CD4-positive, alpha-beta T cell treated with Interleukin-4 for 4 hours (primary cell): ENCODE data around the gene MAPRE3.

Source experiments
- DNase-seq: peaks from one replicate; pipeline ENCODE4 v3.0.0-alpha.2; 2020

The MAPRE3 gene

DNA sequence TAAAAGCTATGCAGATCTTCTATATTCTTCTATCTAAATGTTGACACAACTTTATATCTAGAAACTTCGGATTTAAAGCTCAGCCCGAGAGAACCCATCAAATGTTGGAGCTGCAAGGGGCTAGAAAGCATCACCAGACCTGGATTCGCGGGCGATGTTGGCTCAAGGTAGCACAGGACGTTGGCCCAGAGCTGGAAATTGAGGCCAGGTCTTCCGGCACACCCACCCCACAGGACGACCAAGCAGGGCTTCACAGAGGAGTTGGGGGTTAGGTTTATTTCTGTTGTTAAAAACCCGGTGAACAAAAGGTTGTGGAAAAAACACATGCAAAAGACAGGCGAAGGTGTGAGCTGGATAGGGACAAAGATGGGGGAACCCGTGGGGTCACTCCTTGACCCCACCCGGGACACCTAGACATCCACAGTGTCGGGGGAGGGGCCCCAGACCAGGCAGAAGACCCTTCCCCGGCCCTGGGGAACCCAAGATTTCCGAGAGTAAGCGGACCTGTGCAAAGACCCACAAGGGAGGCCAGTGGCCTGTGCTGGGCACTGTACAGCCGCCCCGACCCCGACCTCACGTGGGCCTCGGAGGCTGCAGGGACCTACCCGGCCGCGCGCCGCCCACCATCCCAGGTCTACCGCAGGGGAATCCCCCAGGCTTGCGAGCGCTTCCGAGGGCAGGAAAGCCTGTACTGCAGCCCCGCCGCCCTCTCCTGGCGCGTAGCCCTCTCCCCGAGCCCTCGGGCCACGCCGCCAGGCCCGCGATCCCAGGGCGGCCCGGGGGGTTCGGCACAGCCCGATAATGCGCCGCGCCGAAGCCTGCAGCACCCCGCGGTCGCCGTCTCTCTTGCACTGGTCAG, 79.2 kb downstream of the MAPRE3 start:
- peak; percentile 54 for DNase-seq

GRCh38 chr2:27050281-27050995, 80.0 kb downstream of the MAPRE3 start:
- peak; percentile 91 for DNase-seq

DNA sequence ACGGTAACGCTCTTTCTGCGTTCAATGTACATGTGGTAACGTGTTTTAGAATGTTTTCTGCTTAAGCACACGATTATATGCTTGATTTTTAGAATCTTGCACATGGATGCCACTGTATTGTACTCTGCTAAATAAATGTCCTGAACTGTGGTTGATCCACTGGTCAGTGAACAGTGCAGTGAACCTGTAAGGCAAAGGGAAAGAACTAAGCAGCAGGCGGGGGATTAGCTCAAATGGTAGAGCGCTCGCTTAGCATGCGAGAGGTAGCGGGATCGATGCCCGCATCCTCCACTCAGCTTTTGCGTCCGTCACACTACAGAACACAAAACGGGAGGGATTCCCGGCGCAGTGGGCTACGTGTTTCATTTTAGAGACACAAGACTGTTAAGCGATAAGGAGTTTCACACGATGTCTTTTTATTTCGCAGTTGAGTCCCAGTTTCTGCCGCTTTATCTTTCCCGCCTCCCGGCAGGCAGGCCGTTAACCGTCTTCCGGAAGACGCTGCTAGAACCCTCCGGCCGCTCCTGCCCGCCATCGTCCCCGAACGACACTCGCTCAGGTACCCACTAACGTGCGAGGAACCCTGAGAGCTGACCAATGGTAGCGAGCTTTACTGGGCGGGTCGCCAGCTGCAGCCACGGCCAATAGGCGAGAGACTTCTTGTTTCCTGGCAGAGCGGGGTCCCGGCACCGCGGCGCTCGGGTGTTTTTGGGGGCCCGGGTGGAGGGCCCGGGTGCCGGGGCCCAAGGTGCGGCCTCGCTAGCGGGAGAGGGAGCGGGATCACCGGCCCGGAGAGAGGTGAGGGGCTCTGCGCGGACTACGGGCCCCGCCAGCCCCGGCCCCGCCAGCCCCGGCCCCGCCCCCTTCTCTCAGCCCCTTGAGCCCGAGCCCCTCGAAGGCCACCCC, 80.8 kb downstream of the MAPRE3 start, which contains the start of gene AGBL5:
TSS of gene AGBL5 (plus strand) at position 673 of the 906 bp plus-strand sequence. CDS start 1,291 bp downstream, outside the sequence.
- DNase-seq = peak; percentile 97

DNA sequence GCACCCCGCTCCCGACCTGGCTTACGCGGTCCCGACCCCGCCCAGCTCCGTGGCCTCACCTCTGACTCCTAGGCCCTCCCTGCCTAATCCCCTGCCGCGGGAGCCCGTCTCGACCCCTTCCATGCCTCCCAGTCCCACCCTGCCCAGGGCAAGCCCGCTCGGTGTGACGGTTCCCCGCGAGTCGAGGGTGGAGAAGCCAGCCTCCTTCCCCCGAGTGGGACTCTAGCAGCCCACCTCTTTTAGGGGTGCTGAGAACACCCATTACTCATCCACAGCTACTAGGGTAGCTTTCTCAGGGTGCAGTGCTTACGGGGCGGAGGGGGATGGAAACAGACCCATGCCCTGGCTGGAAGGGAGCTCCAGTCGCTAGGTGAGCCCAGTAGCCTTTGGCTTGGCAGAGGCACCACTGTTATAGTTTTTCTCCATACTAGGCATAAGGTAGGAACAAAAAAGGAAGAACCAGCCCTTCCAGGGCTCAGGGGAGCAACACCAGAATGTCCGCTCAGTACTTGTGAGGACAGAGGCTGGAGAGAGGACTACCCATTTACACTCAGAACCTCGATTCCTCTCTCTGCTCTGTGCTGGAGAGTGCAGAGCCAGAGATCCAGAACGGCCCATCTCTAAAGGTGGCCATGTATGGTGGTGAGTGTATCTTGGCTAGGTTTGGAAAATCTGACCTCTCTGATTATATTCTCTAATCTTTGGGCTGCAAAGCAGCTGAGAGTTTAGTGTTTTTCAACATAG, 81.6 kb downstream of the MAPRE3 start:
- DNase-seq = no peak

- DNase-seq = no peak
These were observed 82.9 kb downstream of the MAPRE3 start for GRCh38 chr2:27053321-27053720.

GRCh38 chr2:27053776-27054175, 83.3 kb downstream of the MAPRE3 start:
- DNase-seq = no peak

DNA sequence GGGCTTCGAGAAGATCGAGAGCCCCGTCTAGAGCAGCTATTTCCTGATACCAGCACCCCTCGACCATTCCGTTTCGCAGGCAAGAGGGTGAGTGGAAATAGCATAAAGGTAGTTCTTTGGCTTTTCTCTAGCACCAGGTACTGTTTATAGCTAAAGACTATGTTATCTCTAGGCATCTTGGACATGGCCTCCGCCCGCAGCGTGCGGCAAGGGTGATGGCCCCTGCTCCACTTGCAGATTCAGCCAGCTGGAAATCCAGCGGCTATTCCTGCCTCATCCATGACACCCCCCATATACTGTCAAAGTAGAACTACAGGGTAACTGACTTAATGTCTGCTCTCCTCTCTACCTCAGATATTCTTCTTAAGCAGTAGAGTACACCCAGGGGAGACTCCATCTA, 84.3 kb downstream of the MAPRE3 start:
- no peak for DNase-seq

- DNase-seq = no peak
These were observed 86.7 kb downstream of the MAPRE3 start for GRCh38 chr2:27057184-27057583.

GRCh38 chr2:27058210-27058609, 87.8 kb downstream of the MAPRE3 start:
- DNase-seq = no peak

GRCh38 chr2:27059141-27059820, 88.8 kb downstream of the MAPRE3 start:
- DNase-seq = no peak

- DNase-seq = no peak
These were observed 89.9 kb downstream of the MAPRE3 start for GRCh38 chr2:27060323-27060722.

GRCh38 chr2:27065128-27065527, 94.7 kb downstream of the MAPRE3 start:
- DNase-seq = no peak

GRCh38 chr2:27067385-27067784, 96.9 kb downstream of the MAPRE3 start:
- DNase-seq = no peak

GRCh38 chr2:27069436-27069835, 99.0 kb downstream of the MAPRE3 start:
- no peak for DNase-seq

DNA sequence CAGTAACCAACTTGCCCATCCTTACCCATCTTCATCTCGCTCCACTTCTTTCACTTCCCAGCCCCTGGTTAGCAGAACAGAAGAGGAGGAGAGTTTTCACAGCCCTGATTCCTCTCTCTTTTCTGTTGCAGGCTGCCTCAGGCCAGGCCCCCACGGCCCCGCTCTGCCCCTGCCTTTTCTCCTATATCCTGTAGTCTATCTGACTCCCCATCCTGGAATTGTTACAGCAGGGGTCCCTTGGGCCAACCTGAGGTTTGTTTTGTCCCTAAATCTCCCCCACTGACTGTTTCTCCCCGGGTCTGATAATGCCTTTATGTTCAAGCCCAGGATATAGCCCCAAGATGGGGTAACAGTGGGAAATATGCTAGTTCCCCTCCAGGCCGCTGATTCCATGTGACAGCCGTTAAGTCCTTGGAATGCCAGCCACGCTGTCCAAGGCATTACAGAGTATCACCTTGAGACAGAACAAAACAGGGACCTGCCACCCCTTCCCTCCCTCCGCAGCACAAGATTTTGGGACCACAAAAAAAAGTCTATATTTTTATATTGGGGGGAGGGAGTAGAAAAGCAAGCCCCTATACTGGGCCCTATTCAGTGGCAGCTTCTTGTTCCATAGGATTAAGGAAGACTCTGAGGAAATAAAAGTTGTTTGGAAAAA, 99.7 kb downstream of the MAPRE3 start:
- no peak for DNase-seq

GRCh38 chr2:27070653-27071276, 100.3 kb downstream of the MAPRE3 start:
- no peak for DNase-seq

- DNase-seq = peak; percentile 86
These were observed 101.0 kb downstream of the MAPRE3 start, which contains the start of gene OST4 for GRCh38 chr2:27071277-27071989. Gene OST4 (minus strand): TSS chr2:27071654.

DNA sequence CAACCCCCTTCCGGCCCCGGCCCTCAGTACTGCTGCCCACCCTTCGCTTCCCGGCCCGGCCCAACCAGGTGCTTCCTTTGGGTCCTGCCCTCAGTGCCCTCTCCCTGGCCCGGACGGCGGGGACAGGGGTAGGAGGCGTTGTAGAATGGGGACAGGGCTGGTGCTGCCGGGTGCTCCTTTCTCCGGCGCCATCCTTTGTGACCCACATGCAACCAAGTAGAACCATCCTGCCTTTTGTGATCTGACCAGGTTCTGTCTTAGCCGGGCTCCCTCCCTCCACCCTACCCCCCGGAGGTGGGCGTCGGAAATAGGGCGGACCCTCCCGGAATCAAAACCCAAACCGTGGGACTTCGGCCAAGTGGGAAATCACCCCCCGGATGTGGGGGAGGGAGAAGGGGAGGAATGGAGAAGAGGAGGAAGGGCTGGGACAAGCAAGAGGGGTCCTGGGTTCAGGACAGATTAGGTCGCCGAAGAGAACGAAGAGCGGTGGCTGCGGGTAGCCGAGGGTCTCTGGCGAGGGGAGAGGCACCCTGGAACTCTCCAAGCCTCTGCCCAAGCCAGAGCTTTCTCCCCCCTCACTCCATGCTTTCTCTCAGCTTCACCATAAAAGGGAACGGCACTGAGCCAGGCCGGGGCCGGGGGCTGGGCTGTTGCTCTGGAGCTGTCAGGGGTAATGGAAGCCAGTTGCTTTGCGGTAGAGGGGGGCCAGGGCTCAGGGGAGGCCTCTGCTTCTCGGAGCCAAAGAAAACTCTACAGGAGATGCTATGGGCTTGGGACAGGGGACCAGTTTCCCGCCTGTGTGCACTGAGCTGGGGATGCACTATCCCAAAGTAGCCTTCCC, 101.8 kb downstream of the MAPRE3 start:
- DNase-seq = peak; percentile 14

- no peak for DNase-seq
These were observed 102.5 kb downstream of the MAPRE3 start for GRCh38 chr2:27072920-27073319.
